Hematopoietic multipotent progenitor cell treated with erythropoietin and hydrocortisone succinate and interleukin-3 and kit ligand, for 6 days (in vitro differentiated cells): Measurements from ENCODE around the gene UAP1L1.
"Not testable (repeated sequence)": the region's sequence is repeated elsewhere in the genome, so short reads cannot be mapped to it uniquely, and the experiment has no call there.

Experiments
- DNase-seq: peaks from one replicate; pipeline ENCODE4 v3.0.0-alpha.2; 2015

Gene UAP1L1

GRCh38 chr9:137057545-137057944, 19.8 kb upstream of the UAP1L1 start:
- DNase-seq, result no peak

GRCh38 chr9:137058521-137059234, 18.6 kb upstream of the UAP1L1 start:
- no peak for DNase-seq

DNA sequence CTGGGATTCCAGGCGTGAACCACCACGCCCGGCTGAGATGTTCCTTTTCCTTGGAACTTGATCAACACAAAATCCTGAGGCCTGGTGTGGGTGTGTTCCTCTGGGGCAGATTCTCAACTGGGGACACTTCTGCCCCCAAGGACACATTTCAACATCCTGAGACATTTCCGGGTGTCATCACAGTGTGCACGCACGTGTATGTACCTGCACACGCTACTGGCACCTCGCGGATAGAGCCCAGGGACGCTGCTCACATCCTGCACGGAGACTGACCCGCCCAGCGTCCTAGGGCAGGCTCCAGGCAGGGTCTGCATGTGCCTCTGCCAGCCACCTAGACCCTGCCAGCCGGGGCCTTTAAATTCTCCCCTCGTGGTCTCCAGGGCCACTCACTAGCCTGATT, 14.9 kb upstream of the UAP1L1 start:
- no peak for DNase-seq

GRCh38 chr9:137062798-137063197, 14.5 kb upstream of the UAP1L1 start:
- not testable (repeated sequence) for DNase-seq

GRCh38 chr9:137063311-137064026, 13.8 kb upstream of the UAP1L1 start:
- no peak for DNase-seq

GRCh38 chr9:137064027-137064879, 13.1 kb upstream of the UAP1L1 start:
- peak; percentile 66 for DNase-seq

GRCh38 chr9:137064880-137065164, 12.5 kb upstream of the UAP1L1 start:
- DNase-seq, result no peak

DNA sequence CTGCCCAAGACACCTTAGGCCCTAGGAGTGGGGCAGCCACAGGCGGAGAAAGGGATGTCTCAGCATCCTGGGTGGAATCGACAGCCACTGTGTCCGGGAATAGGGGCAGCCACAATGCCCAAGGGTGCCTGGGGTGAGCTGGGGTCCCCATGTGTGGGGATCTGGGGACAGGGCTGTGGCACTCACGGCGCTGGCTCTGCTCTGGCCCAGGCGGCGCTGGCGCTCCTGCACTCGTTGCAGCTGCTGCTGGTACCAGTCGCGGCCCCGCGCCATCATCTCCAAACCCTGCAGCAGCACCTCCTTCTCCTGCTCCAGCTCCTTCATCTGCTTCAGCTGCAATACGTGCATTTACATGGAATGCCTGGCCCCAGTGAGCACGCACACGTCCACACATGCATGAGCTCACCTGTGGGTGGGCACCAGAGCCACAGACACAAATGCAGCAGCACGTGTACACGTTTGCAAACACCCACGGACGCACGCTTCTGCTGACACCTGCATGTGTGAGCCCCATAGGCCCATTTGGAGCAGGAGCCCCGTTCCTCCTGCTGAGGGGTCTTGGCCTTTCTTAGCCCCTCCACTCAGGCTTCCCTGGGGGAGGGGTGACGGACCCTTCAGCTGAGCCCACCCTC, 11.9 kb upstream of the UAP1L1 start:
- no peak for DNase-seq

DNA sequence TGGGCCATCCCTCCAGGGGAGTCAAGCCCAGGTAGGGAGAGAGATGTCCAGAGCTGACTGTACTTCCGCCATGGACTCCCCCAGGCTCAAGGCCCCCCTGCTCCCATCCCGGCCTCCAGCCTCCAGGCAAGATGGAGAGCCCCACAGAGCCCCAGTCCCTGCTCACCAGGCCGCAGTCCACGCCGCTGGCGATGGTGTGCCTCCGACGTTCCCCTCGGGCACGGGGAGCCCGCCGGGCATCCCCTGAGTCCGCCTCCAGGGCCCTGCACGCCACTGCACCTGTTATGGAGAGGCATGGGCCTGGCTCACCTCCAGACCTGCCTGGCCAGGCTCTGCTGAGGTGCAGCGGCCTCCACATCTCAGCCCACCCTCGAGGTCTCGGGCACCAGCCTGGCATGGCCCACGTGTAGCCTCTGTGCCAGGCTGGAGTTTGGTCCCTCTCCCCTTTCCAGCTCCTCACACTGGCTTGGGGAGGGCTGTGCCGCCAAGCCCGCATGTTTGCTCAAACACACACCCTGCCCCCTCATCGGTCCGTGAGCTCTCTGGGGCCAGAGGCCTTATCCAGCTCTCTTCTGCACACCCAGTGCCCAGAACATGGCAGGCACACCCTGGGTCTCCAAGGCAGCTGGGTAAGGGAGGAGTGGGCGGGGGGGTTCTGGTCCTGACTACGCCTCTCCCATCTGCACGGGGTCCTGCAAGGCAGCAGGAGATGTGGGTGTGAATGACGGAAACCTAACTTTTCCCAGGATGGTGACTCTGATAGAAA, 11.0 kb upstream of the UAP1L1 start:
- no peak for DNase-seq

DNA sequence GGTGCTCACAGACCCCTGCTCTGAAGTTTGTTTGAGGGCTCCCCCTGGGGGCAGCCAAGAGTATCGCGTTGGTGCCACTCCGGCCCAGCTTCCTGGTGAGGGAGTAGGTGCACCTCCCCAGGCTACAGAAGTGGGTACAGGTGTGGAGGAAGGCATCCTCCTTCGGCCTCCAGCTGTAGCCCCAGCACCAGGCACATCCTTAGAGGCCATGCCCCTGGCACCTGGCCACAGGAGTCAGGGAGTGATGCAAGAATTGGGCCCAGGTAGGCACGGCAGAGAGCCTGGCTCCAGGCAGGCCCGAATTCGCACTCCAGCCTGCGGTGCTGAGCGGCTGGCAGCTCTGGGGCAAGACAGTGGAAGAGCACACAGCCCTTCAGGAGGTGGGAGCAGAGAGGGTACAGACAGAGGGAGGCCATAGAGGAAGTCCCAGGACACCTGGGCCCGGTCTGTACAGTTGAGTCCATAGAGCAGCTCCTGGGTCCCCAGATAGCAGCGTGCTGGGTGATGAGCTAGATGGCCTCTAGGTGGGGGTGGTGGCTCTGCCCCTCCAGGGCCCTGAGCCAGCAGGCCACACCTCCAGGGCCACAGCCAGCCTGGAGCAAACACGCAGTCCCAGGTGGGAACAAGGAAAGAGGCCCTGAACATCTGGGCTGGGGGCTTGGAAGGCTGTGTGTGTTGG, 9.3 kb upstream of the UAP1L1 start:
- peak; percentile 92 for DNase-seq

GRCh38 chr9:137068539-137069507, 8.5 kb upstream of the UAP1L1 start:
- DNase-seq, result no peak

- no peak for DNase-seq
Observed at GRCh38 chr9:137069508-137070091, 7.7 kb upstream of the UAP1L1 start.

GRCh38 chr9:137070201-137070905, 7.0 kb upstream of the UAP1L1 start, which contains the start of gene SAPCD2:
TSS of gene SAPCD2 (minus strand) at chr9:137070557. CDS start at chr9:137070460, 97 bp downstream.
- DNase-seq, result peak; percentile 97

- peak; percentile 41 for DNase-seq
Observed at GRCh38 chr9:137070906-137071275, 6.4 kb upstream of the UAP1L1 start.

DNA sequence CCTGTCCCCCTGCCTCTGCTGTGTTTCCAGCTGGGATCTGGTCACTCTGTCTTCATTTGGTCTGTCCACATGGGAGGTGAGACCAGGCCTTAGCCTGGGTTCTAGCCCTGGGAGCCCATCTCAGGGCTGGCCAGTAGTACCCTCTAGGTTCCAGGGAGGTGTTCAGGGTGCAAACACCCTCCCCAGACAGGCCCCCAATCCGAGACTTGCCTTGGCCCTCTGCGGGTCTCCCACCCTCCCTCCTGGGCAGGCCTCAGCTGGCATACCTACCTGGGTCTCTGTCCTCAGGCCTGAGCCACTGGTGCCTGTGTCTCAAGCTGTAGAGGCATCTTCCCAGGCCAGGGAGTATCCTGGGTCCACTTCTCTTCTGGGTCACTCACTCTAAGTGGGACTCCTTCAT, 6.0 kb upstream of the UAP1L1 start:
- no peak for DNase-seq

GRCh38 chr9:137073992-137074399, 3.3 kb upstream of the UAP1L1 start:
- no peak for DNase-seq

GRCh38 chr9:137074657-137075274, 2.6 kb upstream of the UAP1L1 start:
- DNase-seq, result no peak

GRCh38 chr9:137075275-137075775, 2.0 kb upstream of the UAP1L1 start:
- no peak for DNase-seq

DNA sequence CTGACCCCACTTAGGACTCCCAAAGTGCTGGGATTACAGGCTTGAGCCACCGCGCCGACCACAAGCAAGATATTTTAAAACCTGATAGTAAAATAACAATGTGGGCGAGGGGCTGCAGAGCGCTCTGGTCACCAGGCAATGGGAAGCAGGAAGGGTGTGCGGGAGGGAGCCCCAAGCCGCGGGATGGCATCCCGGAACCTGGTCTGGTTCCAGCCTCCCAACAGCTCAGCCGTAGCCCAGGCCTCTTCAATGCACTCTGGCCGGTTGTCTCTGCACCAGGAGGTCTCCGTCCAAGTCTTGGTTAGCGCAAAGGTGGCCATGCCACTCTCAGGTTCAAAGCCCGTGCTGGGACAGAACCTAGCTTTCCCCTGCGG, 694 bp upstream of the UAP1L1 start:
- no peak for DNase-seq
